Lung microvascular endothelial cell (primary cell): Measurements from ENCODE around the gene FAF2. TPM values are rescaled to one million over a fixed set of nuclear protein-coding genes. Genes with fewer than 3 reads are reported as not detected.
"Not testable (repeated sequence)": the region's sequence is repeated elsewhere in the genome, so short reads cannot be mapped to it uniquely, and the experiment has no call there.

Experiments
- DNase-seq, 2 donors: peaks; one replicate each; pipeline versions ENCODE4 v3.0.0 to v3.0.0-alpha.2; 2010; ENCODE audit warnings: low read depth in 2 of 2
- total RNA-seq: library from RNA; depleted of rRNA; stranded (reverse); fragments of >200 nt; gene quantifications from 2 replicates; pipeline ENCODE4 v1.2.1, GENCODE V29; 2014

The FAF2 gene
- total RNA-seq, 1 donor from 2014 or later, result 57.3 TPM

DNA sequence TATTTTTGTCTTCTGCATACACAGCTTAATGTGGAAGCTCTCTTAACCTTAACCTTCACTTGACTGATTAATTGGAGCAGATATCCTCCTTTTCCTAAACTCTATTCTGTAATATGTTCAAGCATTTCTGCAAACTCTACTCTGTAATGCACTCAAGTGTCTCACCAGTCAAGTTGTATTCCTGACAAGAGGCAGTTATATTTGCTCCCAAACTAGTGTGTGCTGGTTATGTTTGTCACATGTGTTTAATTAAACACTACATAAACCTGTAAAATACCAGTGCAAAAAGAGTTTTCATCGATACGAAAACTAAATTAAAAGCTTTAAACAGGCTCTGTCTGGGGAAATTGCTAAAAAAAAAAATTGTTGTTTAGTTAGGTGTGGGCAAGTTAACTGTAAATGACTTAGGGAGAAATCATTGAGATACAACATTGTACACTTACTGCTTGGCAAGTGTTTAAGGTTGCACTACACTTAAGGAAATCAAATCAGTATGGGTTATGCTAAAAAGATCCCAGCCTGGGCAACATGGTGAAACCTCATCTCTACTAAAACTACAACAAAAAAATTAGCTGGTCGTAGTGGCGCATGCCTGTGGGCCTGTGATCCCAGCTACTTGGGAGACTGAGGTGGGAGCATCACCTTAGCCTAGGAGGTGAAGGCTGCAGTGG lies 6.7 kb downstream of the FAF2 start:
- no peak for DNase-seq

DNA sequence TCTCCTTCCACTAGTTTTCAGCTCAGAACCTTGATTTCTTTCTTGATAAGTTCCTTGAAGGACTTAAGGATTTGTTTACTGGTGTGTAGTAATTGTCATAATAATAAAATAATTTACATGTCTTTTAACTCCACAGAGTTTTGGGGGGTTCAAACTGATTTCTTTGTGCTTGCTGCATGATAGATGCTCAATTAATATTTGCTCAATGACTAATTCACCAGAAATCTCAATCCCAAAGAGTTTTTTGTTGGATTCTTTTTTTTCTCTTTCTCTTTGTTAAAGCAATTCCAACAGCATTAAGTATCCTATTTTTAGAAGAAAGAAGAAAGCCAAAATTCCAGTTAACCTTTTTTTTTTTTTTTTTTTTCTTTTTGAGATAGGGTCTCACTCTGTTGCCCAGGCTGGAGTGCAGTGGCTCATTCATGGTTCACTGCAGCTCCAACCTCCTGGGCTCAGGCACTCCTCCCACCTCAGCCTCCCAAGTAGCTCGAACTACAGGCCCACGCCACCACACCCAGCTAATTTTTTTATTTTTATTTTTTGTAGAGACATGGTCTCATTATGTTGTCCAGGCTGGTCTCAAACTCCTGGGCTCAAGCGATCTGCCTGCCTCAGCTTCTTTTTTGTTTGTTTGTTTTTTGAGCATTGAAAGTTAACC lies 10.8 kb downstream of the FAF2 start:
- DNase-seq, result no peak

DNA sequence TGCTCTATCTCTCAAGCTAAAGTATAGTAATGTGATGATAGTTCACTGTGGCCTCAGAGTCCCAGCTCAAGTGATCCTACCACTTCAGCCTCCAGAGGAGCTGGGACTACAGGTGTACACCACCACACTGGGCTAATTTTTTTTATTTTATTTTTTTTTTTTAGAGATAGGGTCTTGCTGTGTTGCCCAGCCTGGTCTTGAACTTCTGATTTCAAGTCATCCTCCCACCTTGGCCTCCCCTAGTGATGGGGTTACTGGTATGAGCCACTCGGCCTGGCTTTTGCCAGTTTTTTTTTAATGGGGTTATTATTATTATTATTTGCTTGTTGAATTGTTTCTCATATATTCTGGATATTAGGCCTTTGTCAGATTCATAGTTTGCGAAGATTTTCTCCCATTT lies 13.2 kb downstream of the FAF2 start:
- no peak for DNase-seq

DNA sequence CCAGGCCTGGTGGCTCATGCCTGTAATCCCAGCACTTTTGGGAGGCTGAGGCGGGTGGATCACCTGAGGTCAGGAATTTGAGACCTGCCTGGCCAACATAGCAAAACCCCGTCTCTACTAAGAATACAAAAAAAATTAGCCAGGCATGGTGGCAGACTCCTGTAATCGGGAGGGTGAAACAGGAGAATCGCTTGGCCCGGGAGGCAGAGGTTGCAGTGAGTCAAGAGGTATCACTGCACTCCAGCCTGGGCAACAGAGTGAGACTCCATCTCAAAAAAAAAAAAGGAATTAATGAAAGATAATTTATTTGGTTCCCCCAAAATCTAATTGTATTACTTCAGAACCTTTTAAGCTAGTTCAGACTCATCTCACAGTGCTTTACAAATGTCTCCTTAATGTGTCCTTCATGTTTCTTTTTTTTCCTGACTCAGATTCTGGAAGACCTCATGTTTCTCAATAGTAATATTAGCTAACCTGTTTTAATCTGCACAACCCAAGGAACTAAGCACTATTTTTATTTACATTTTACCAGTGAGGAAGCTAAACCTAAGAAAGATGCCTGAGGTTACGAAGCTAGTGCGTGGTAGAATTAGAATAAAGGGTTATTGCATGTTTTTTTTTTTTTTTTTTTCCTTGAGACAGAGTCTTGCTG lies 15.1 kb downstream of the FAF2 start:
- DNase-seq, result no peak

DNA sequence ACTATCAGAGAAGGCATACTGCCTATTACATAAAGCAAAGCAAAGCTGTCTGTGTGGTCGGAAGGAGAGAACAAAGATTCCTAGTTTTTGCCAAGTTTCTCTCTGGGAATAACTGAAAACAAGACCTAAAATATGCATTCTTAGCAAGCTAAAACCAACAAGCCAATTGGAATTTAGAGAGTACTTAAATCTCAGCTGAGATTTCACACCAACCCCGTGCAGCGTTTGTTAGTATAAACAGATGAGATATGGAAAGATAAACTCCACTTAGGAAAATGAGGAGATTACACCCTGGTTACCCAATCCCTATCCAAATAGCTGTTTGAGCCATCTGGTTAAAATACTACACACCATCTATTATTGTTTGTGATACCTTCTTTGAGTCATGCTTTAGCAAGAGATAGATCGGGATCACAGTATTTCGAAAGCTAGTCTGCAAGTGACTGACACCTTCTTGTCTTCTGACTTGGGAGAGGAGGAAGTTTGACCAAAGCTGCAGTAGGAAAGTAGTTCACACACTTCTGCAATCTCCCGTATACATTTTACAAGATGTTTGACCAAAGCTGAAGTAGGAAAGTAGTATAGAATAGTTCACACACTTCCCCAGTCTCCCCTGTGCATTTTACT lies 18.2 kb downstream of the FAF2 start:
- peak in 1 of 2 donors; percentile 47 for DNase-seq

DNA sequence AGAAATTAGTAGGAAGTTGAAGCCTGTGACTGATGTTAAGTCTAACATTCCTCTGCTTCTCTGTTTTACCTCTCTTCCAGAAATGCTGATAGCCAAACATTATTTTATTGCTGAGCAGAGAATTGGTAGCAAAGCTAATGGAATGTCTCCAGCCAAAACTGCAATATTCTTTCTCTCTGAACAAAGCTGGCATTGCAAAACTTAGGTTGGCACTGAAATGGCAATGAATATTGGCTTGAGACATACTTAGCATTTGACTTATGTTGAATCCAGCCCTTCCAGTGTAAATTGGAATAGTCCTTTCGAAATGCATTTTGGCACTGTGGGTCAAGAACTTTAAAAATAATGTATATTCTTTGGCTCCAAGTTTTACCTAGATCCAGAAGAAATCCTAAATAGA lies 21.1 kb downstream of the FAF2 start:
- no peak for DNase-seq

DNA sequence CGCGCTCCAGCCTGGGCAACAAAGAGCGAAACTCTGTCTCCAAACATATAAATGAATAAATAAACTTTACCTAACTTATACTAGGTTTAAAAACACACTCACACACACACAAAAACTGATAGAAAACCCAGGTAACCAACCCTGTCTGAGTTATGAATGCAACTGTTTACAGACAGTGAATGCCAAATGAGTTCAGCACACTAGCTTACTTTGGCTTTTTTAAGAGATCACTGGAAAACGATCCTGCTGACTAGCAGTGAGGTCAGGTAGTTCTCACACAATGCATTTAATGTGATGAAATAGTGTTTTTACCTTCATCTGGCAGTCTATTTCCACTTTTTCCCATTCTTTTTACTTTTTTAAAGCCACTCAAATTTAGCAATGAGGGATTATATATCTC lies 22.4 kb downstream of the FAF2 start:
- DNase-seq, result no peak

DNA sequence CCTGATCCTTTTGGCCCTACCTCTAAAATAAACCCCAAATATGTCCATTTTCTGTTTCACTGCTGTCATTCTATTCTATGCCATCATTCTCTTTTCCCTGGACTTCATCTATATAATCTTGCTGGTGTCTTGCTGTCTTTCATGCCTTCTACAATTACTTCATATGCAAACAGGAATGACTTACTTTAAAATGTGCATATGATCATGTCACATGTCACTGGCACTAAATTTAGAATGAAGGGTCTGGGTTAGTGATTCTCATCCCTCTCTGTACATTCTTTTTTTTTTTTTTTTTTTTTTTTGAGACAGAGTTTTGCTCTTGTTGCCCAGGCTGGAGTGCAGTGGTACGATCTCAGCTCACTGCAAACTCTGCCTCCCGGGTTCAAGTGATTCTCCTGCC lies 22.9 kb downstream of the FAF2 start:
- no peak for DNase-seq

DNA sequence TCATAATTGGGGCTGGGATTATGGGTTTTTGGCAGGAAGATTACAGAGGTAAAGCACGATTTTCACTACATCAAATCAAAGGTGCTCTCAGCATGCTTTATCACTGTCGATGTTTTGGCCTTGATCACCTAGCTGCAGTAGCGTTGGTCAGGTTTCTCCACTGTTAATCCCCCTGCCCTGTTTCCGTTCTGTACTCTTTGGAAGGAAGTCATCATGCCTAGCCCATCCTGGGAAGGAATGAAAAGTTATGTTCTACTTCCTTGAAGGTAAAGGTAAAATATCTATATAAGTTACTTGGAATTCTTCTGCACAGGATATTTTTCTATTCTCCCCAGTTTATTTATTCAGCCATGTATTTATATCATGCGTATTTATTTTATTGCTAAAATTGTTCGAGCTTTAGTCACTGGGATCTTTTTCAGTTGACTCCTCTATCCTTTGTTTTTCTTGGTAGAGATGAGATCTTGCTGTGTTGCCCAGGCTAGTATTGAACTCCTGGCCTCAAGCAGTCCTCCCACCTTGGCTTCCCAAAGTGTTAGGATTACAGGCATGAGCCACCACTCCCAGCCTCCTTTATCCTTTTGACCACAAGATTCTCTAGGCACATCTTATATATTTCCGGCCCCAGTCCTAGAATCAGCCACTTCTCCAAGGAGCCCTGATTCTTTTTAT lies 25.3 kb downstream of the FAF2 start:
- DNase-seq, result no peak

DNA sequence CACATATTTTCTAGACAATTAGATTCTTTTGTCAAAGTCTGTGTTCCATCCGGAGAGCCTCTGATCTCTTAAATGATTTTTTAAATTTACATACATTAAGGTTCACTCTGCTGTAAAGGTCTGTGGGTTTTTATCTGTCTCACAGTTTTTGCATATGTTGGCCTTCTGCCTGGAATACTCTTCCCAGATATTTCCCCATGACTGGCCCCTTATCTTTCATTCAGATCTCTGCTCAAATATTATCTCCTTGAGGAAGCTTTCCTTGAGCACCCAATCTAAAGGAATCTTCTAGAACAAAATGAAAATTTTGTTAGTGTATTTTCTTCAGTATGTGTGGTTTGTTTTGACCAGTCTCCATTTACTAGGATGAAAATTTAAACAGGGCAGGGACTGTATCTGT lies 26.3 kb downstream of the FAF2 start:
- DNase-seq, result no peak

DNA sequence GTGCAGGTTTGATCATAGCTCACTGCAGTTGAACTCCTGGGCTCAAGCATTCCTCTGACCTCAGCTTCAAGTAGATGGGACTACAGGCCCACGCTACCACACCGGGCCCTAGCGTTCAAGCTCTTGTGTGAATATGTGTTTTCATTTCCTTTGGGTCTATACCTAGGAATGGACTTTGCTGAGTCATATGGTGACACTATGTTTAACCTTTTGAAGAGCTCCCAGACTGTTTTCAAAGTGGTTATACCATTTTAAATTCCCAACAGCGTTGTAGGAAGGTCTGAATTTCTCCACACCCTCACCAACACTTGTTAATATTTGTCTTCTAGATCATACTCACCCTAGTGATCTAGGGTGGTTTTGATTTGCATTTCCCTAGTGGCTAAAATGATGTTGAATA lies 33.5 kb downstream of the FAF2 start:
- DNase-seq, result peak; percentile 11 to 34

DNA sequence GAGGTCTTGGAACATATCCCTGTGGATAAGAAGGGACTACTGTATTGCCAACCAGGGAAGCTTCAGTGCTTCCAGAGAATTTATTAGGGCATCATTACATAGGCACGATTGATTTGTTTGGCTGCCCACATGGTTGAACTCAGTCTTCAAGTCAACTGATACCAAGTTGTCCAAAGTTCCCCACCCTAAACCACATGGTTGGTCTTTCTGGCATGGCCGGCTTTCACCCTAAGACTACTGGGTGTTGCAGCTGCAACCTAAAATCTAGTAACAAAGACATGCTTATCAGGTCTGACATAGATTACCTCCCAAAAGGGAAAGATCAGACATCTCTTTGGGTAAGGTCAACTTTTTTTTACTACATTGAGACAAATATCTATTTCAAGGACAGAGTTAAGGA lies 37.0 kb downstream of the FAF2 start:
- no peak for DNase-seq

DNA sequence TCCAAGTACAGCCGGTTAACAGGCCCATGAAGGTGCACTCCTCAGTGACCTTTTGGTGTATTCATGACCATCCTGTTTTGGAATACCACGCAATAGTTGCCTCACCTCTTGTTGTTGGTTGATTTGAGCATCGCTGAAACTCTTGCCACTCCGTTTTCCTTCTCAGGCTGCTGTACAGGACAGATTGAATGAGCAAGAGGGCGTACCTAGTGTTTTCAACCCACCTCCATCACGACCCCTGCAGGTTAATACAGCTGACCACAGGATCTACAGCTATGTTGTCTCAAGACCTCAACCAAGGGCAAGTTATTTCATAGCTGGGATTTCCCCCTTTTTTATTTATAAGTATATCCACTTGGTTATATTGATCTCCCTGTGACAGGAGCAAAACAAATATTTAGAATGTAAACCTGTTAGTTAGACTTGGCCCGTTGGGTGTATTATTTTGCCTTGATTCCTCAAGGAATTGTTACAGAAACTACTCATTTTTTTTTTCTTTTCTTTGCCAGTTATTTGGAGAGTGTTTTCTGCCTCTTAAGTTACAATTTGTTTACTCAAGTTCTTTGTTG lies 38.1 kb downstream of the FAF2 start:
- no peak for DNase-seq

DNA sequence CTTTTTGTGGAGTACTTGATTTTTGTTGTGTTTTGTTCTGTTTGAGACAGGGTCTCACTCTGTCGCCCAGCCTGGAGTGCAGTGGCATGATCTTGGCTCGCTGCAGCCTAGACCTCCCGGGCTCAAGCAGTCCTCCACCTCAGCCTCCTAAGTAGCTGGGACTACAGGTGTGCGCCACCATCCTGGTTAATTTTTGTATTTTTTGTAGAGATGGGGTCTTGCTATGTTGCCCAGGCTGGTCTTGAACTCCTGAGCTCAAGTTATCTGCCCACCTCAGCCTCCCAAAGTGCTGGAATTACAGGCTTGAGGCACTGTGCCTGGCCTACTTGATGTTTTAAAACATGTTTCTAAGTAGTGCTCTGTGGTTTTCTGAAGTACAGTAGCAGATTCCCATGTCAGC lies 39.0 kb downstream of the FAF2 start:
- DNase-seq, result not testable (repeated sequence)

DNA sequence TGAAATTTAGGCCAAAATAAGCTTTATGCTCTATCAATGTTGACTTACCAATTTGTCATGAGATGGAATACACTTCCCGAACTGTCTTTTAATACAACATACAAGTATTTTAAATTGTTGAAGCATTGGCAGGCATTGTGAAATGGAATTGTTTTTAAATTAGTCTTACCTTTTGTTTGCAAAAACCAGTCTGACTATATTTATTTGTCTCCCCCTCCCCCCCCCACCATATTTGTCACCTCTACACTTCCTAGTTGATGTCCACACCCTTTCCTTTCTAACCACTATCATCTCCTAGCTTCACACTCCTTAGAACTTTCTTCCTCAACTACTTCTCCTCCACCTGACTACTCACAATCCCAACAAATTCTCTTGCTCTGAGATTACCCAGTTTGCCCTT lies 40.9 kb downstream of the FAF2 start:
- no peak for DNase-seq

DNA sequence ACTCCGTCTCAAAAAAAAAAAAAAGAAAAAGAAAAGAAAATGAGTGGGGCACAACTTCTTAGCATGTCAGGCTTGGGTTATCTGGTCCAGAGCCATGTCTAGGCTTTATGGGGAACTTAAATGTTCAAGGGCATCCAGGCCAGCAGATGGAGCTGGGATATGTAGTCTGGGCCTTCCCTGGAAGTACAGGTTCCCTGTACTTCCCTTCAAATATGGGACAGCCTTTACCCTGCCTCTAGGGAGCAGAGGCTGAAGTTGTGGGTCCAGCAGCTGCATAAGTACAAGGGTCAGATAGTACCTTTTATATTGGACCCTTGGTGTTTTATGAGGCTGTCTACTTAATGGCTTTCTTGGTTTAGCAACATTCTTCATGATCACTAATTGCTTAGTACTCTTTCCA lies 42.1 kb downstream of the FAF2 start:
- DNase-seq, result no peak

DNA sequence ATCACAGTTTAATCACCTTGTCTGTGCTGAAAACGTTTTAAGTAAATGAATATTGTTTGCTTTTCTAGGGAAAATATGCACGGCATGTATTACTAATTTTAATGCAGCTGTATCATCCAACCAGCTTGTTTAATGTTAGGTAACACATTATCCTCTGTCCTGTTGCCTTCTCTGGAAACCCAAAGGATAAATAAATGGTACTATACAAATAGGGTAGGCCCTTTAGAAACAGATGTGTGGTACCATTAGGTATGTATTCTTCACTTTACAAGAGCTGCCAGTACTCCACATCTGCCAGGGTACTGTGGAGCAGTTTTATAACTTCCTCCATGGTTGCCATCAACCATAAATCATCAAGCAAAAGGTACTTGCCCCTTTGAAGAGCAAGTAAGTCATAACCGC lies 42.9 kb downstream of the FAF2 start:
- DNase-seq, result no peak

DNA sequence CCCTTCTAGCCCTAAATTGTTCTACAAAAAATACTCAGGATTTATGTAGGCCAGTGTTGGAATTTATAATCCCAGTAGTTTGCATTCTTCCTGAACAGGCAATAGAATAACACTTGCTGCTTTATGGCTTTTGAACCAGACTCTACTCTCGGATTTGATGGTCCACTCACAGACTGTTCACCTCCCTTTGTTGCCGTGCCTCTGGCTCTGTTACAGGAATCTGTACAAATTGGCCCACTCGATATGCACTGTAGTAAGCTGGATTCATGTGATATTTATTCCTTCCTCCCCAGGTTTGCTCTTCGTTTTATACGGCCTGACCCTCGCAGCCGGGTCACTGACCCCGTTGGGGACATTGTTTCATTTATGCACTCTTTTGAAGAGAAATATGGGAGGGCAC lies 43.7 kb downstream of the FAF2 start:
- peak in 1 of 2 donors; percentile 63 for DNase-seq

DNA sequence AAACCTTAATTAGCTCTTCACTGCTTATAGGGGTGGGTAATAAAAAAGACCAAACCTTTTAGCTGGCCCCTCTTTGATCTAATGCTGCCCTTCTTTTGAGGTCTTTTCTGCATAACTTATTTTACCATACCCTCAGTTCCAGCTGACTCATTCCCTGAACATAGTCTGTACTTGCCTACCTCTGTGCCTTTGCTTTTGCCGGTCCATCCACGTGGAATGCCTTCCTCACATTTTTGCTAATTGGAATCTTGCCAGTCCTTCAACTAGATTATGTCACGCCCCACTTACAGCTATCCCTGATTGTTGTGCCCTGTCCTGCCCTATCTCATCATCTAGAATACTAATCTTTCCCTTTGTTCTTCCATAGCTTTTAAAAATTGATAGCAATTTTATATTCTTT lies 44.2 kb downstream of the FAF2 start:
- DNase-seq, result peak; percentile 29 to 56

DNA sequence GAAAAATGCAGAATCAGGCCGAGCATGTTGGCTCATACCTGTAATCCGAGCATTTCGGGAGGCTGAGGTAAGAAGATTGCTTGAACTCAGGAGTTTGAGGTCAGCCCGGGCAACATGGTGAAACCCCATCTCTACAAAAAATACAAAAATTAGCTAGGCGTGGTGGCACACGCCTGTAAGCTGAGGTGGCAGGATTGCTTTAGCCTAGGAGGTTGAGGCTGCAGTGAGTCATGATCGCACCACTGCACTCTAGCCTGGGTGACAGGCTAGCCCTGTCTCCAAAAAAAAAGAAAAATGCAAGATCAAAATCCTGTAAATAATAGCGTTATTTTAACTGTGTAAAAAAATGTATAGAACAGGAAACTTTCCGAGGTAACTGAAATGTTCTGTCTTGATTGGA lies 49.7 kb downstream of the FAF2 start:
- DNase-seq, result no peak

DNA sequence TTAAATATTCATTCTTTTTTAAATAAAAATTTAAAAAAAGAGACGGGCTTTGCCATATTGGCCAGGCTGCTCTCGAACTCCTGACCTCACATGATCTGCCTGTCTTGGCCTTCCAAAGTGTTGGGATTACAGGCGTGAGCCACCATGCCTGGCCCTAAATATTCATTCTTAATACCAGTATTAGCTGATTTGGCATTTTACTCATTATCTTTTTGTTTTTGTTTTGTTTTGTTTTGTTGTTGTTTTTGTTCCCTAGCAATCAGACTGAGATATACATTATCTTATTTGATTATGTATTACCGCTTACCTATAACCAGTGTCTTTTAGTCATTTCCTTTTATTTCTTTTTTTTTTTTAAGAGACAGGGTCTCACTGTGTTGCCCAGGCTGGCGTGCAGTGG lies 51.1 kb downstream of the FAF2 start:
- no peak for DNase-seq

DNA sequence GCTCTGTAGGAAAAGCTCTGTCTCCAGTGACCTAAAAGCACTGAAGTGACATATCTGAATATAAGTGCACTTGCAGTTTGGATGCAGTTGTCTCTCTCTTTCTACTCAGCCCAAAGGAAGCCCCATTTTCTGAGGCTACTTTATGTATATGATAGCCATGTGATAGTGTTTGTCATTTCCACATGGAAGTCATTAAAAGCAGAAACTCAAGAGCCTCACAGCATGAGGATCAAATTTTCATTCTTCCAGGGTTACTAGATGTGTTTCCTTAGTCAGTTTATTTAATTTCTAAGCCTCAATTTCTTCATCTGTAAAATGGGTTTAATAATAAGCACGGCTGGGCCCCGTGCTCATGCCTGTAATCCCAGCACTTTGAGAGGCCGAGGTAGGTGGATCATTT lies 52.3 kb downstream of the FAF2 start:
- no peak for DNase-seq
